Karpas-422 (cell line): ENCODE data around the gene DECR2. TPM values are rescaled to one million over a fixed set of nuclear protein-coding genes. Genes with fewer than 3 reads are reported as not detected.

Experiments
- DNase-seq: peaks from one replicate; pipeline ENCODE4 v3.0.0-alpha.2; 2015
- H2AFZ ChIP-seq: fragments of 200-600 bp; sonication (generic); 2 replicates; pipeline ENCODE4 v1.6.1; 2014; ENCODE audit warnings: antibody characterized with exemption, low read length, mixed read lengths
- H3K27ac ChIP-seq: fragments of 200-600 bp; sonication (generic); 2 replicates; pipeline ENCODE4 v1.5.1; 2014; ENCODE audit warnings: mild to moderate bottlenecking, low read length, moderate library complexity
- H3K27me3 ChIP-seq: fragments of 200-600 bp; sonication (generic); 2 replicates; pipeline ENCODE4 v1.6.1; 2014; ENCODE audit warnings: low read length, mixed read lengths
- H3K36me3 ChIP-seq: fragments of 200-600 bp; sonication (generic); 2 replicates; pipeline ENCODE4 v1.6.1; 2014; ENCODE audit warnings: low read length, mixed read lengths; ENCODE audit not compliant: insufficient read depth
- H3K4me1 ChIP-seq: fragments of 200-600 bp; sonication (generic); 2 replicates; pipeline ENCODE4 v1.6.1; 2014; ENCODE audit warnings: mild to moderate bottlenecking, low read length, mixed read lengths
- H3K4me2 ChIP-seq: fragments of 200-600 bp; sonication (generic); 2 replicates; pipeline ENCODE4 v1.6.1; 2014; ENCODE audit warnings: low read length, low read depth, mild to moderate bottlenecking; ENCODE audit not compliant: poor library complexity, severe bottlenecking
- H3K4me3 ChIP-seq: fragments of 200-600 bp; sonication (generic); 2 replicates; pipeline ENCODE4 v1.5.1; 2014; ENCODE audit warnings: mild to moderate bottlenecking, antibody characterized with exemption, low read length, mixed read lengths
- H3K79me2 ChIP-seq: fragments of 200-600 bp; sonication (generic); 2 replicates; pipeline ENCODE4 v1.6.1; 2014; ENCODE audit warnings: mild to moderate bottlenecking, low read length, mixed read lengths
- H3K9ac ChIP-seq: fragments of 200-600 bp; sonication (generic); 2 replicates; pipeline ENCODE4 v1.6.0; 2014; ENCODE audit warnings: low read length
- H3K9me2 ChIP-seq: fragments of 200-600 bp; sonication (generic), shearing (Covaris generic); replicated peaks from 2 replicates; pipeline ENCODE4 v1.6.0; 2014; ENCODE audit warnings: mild to moderate bottlenecking, low read length, moderate library complexity; ENCODE audit not compliant: insufficient read depth
- H3K9me3 ChIP-seq: fragments of 300-700, 200-600 bp; sonication (generic); 2 replicates; pipeline ENCODE4 v1.6.1; 2014; ENCODE audit warnings: low read length, mixed read lengths
- H4K20me1 ChIP-seq: fragments of 200-600 bp; sonication (generic); 2 replicates; pipeline ENCODE4 v1.6.1; 2014; ENCODE audit warnings: mild to moderate bottlenecking, antibody characterized with exemption, low read length, low read depth; ENCODE audit not compliant: insufficient read depth
- total RNA-seq: library from RNA; depleted of rRNA; stranded (reverse); fragments of >200 nt; shearing (Covaris generic); gene quantifications from 2 replicates; pipeline ENCODE4 v1.2.3, GENCODE V29; 2014; ENCODE audit warnings: low replicate concordance

The DECR2 gene
- total RNA-seq, 1 experiment from 2014 or later, result 5.3 TPM

- Histone ChIP-seq H3K4me1 (peaks cover 33% of the 10 kb centered on the region), H3K27me3 (no peaks in the 10 kb centered on the region), H3K4me2 (peak within 1 kb of the TSS; percentile 70), H3K27ac (peak within 1 kb of the TSS; percentile 61), H3K9me3 (no peaks in the 10 kb centered on the region), H2AFZ (no peak within 1 kb of the TSS), H3K4me3 (peak within 1 kb of the TSS; percentile 53), H3K36me3 (peaks cover 8% of the 10 kb centered on the region; the same call in 1 of the 2 replicates), H3K79me2 (no peaks in the 10 kb centered on the region; the same call in 1 of the 2 replicates), H3K9me2 (no peaks in the 10 kb centered on the region), H4K20me1 (no peaks in the 10 kb centered on the region), H3K9ac (peak within 1 kb of the TSS; percentile 53)
- DNase-seq, result peak; percentile 98
These were observed 31.2 kb upstream of the DECR2 start, which contains the start of gene MRPL28 for GRCh38 chr16:370443-370842. Gene MRPL28 (minus strand): TSS chr16:370538. CDS start chr16:370218, 320 bp downstream.

DNA sequence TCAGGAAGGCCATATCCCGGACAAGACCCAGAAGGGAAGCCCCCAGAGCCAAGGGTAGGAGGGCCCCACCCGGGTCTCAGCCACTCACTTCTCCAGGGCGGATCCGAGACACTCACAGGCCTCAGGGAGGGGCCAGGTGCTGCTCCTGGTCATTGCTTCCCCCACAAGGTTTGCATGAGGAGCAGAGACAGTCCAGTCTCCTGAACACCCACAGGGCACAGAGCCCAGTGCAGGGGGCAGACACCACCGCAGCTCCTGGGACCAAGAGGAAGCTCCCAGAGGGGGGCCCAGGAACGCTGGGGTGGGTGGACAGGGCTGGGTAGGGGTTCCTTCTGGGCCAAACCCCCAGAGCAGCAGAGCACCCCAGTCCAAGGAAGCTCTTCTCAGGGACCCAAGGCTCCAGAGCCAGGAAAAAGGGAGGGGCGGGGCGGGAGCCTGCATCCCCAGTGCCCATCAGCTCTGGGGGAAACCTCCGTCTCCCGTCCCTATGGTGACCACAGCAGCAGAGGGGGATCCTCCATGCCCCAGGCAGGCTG lies 30.6 kb upstream of the DECR2 start:
- Histone ChIP-seq H3K27me3 (no peaks in the 10 kb centered on the region), H4K20me1 (no peaks in the 10 kb centered on the region), H3K9me3 (no peaks in the 10 kb centered on the region), H3K36me3 (peaks cover 8% of the 10 kb centered on the region; the same call in 1 of the 2 replicates), H3K4me1 (peaks cover 32% of the 10 kb centered on the region), H3K79me2 (no peaks in the 10 kb centered on the region; the same call in 1 of the 2 replicates), H3K4me2 (peak overlapping the region; percentile 60), H3K4me3 (peak overlapping the region; percentile 53), H2AFZ (no peak overlapping the region), H3K27ac (peak overlapping the region; percentile 61), H3K9me2 (no peaks in the 10 kb centered on the region), H3K9ac (peak overlapping the region; percentile 53)
- no peak for DNase-seq

GRCh38 chr16:371515-372301 lies 30.0 kb upstream of the DECR2 start:
- Histone ChIP-seq H3K79me2 (no peaks in the 10 kb centered on the region; the same call in 1 of the 2 replicates), H3K4me1 (peaks cover 26% of the 10 kb centered on the region), H3K9me2 (no peaks in the 10 kb centered on the region), H3K9ac (no peak overlapping the region), H4K20me1 (no peaks in the 10 kb centered on the region), H3K27ac (peak overlapping the region; percentile 61; the same call in 1 of the 2 replicates), H3K4me3 (no peak overlapping the region), H3K27me3 (no peaks in the 10 kb centered on the region), H2AFZ (no peak overlapping the region), H3K36me3 (peaks cover 8% of the 10 kb centered on the region; the same call in 1 of the 2 replicates), H3K9me3 (no peaks in the 10 kb centered on the region), H3K4me2 (no peak overlapping the region)
- no peak for DNase-seq

DNA sequence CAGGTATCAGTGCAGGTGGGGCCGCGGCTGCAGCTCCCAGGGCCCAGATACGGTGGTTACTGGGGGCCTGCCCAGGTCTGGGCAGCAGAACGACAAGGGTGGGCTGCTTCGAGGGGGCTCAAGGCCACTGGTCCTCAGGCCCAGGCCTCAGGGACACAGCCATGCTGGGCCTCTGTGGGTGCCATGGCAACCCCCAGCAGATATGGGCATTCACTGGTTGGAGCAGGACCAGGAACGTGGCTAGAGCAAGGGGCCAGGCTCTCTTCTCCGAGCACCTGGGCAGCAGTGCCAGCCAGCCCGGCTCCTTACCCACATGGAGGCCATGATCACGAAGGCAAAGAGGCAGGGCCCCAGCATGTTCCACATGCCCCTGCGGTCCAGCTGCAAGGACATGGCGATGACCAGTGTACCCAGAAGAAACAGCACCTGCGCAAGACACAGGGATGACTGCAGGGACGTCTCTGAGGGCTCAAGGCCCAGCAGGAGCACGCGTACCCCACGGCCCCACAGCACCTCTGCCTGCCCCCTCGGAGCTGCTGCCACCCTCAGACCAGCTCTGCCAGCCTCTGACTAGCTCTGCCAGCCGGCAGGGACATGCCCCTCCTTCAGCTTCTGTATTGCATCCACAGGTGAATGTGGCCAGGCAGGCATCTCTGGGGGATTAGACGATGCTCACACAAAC lies 29.2 kb upstream of the DECR2 start:
- Histone ChIP-seq H3K9ac (no peak overlapping the region), H3K9me2 (no peaks in the 10 kb centered on the region), H3K4me1 (peaks cover 24% of the 10 kb centered on the region), H3K27ac (no peak overlapping the region), H3K36me3 (peaks cover 8% of the 10 kb centered on the region; the same call in 1 of the 2 replicates), H4K20me1 (no peaks in the 10 kb centered on the region), H3K79me2 (no peaks in the 10 kb centered on the region; the same call in 1 of the 2 replicates), H3K4me2 (no peak overlapping the region), H2AFZ (no peak overlapping the region), H3K9me3 (no peaks in the 10 kb centered on the region), H3K27me3 (no peaks in the 10 kb centered on the region), H3K4me3 (no peak overlapping the region)
- no peak for DNase-seq

- Histone ChIP-seq H3K27me3 (no peaks in the 10 kb centered on the region), H4K20me1 (no peaks in the 10 kb centered on the region), H3K9me2 (no peaks in the 10 kb centered on the region), H3K4me2 (no peak overlapping the region), H3K36me3 (peaks cover 5% of the 10 kb centered on the region; the same call in 1 of the 2 replicates), H3K9ac (no peak overlapping the region), H3K9me3 (no peaks in the 10 kb centered on the region), H3K4me1 (peaks cover 24% of the 10 kb centered on the region), H2AFZ (no peak overlapping the region), H3K27ac (no peak overlapping the region), H3K4me3 (no peak overlapping the region), H3K79me2 (no peaks in the 10 kb centered on the region; the same call in 1 of the 2 replicates)
- no peak for DNase-seq
These were observed 28.6 kb upstream of the DECR2 start for GRCh38 chr16:373020-373598.

- Histone ChIP-seq H3K4me3 (no peak overlapping the region), H4K20me1 (no peaks in the 10 kb centered on the region), H3K79me2 (no peaks in the 10 kb centered on the region; the same call in 1 of the 2 replicates), H3K36me3 (peaks cover under 1% of the 10 kb centered on the region; the same call in 1 of the 2 replicates), H3K27ac (no peak overlapping the region), H3K27me3 (no peaks in the 10 kb centered on the region), H3K9ac (no peak overlapping the region), H3K4me2 (no peak overlapping the region), H3K9me3 (no peaks in the 10 kb centered on the region), H3K9me2 (no peaks in the 10 kb centered on the region), H2AFZ (no peak overlapping the region), H3K4me1 (peaks cover 24% of the 10 kb centered on the region)
- no peak for DNase-seq
These were observed 27.7 kb upstream of the DECR2 start for GRCh38 chr16:373848-374615.

DNA sequence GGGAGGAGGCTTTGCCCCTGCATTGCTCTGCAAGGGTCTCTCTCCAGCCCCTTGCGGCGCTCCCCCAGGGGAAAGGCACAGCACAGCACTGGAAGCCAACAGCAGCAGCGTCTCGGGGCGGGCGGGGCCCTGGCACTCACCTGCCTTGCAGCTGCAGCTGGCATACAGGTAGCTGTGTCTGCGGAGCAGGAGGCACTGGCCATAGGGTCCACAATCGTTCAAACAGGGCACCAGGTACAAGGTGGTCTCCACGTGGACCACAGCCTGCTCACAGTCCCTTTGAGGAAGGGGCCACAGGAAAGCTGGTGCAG lies 27.1 kb upstream of the DECR2 start:
- Histone ChIP-seq H4K20me1 (no peaks in the 10 kb centered on the region), H3K9me3 (no peaks in the 10 kb centered on the region), H3K9me2 (no peaks in the 10 kb centered on the region), H3K4me1 (peaks cover 19% of the 10 kb centered on the region), H2AFZ (no peak overlapping the region), H3K4me3 (no peak overlapping the region), H3K27ac (no peak overlapping the region), H3K9ac (no peak overlapping the region), H3K79me2 (no peaks in the 10 kb centered on the region; the same call in 1 of the 2 replicates), H3K4me2 (no peak overlapping the region), H3K27me3 (no peaks in the 10 kb centered on the region), H3K36me3 (no peaks in the 10 kb centered on the region)
- DNase-seq, result no peak
